Cardiac fibroblast (primary cell): ENCODE results near the gene PCP2.
A peak's percentile ranks its signal among the peaks of the same experiment; 100 is the strongest.

ENCODE experiments used
- DNase-seq, 2 donors: peaks; one replicate each; pipeline versions ENCODE4 v3.0.0 to v3.0.0-alpha.2; 2010; ENCODE audit warnings: low read depth in 2 of 2
- H3K4me3 ChIP-seq, 2 donors: replicated peaks in 1 of 2; 1 replicate in 1 of 2; 2 replicates in 1 of 2; pipeline ENCODE4 v1.5.1; 2011; ENCODE audit warnings: low read depth in 2 of 2, low read length in 2 of 2, mild to moderate bottlenecking in 2 of 2, moderate library complexity in 1 of 2
- TF ChIP-seq, protein P1 (sequence below): IDR thresholded peaks from one replicate; pipeline ENCODE4 v1.5.1; 2011; ENCODE audit warnings: low read depth, mild to moderate bottlenecking, low read length, inconsistent platforms

Gene PCP2

DNA sequence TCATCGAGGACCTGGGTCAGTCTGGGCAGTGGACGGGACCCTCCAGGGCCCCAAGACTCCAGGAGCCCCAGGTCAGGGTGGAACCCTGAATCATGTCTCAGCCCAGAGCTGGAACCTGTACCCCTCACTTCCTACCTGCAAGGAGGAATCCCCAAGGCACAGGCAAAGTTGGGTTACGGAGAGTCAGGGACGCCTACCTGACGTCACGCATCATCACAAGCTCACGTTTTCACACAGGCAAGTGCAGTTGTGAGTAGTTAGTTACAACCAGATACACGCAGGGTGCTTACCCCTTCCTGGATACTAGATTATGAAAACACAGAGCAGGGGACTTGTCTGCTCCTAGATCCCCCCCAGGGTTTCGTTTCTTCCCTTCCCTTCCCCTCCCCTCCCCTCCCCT lies 37.3 kb upstream of the PCP2 start:
- TF ChIP-seq, protein P1, sequence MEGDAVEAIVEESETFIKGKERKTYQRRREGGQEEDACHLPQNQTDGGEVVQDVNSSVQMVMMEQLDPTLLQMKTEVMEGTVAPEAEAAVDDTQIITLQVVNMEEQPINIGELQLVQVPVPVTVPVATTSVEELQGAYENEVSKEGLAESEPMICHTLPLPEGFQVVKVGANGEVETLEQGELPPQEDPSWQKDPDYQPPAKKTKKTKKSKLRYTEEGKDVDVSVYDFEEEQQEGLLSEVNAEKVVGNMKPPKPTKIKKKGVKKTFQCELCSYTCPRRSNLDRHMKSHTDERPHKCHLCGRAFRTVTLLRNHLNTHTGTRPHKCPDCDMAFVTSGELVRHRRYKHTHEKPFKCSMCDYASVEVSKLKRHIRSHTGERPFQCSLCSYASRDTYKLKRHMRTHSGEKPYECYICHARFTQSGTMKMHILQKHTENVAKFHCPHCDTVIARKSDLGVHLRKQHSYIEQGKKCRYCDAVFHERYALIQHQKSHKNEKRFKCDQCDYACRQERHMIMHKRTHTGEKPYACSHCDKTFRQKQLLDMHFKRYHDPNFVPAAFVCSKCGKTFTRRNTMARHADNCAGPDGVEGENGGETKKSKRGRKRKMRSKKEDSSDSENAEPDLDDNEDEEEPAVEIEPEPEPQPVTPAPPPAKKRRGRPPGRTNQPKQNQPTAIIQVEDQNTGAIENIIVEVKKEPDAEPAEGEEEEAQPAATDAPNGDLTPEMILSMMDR = no peak
- H3K4me3 ChIP-seq = no peak overlapping the region
- no peak for DNase-seq

DNA sequence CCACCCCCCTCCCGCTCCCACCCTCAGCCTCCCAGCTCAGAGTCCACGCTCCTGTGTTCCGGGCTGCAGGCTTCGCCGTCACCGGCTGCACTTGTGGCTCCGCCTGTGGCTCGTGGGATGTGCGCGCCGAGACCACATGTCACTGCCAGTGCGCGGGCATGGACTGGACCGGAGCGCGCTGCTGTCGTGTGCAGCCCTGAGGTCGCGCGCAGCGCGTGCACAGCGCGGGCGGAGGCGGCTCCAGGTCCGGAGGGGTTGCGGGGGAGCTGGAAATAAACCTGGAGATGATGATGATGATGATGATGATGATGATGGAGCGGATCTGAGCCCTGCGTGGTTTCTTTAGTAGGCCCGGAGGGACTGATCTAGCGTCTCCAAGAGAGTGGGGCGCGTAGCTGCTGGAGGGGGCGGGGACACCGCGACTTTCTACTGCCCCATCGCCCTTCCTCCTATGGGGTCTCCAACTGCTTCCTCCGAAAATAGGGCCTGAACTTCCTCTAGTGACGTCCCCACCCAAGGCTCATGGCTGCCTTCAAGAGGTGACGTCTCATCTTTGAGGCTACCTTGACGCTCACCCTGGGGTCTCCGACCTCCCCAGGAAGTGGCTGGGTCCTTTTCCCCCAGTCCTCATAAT lies 36.7 kb upstream of the PCP2 start:
- TF ChIP-seq, protein P1 = no peak
- H3K4me3 ChIP-seq = no peak overlapping the region
- DNase-seq = no peak

DNA sequence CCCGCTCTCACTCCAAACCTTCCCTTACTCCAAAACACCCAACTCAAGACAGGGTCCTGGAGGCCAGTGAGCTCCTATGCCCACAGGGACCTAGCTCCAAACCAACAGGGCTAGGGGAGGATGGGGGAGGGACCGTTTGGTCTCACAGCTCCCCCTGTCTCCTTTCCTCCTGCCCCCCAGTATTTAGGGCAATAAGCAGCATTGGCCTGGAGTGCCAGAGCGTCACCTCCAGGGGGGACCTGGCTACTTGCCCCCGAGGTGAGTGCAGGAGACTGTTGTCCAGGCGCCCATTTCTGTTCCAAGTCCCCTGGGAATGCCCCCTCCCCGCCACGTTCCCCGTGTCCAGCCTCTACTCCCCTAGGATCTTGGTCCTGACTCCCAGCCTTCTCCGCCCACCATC lies 36.1 kb upstream of the PCP2 start:
- no peak overlapping the region for H3K4me3 ChIP-seq
- TF ChIP-seq, protein P1 = no peak
- no peak for DNase-seq

DNA sequence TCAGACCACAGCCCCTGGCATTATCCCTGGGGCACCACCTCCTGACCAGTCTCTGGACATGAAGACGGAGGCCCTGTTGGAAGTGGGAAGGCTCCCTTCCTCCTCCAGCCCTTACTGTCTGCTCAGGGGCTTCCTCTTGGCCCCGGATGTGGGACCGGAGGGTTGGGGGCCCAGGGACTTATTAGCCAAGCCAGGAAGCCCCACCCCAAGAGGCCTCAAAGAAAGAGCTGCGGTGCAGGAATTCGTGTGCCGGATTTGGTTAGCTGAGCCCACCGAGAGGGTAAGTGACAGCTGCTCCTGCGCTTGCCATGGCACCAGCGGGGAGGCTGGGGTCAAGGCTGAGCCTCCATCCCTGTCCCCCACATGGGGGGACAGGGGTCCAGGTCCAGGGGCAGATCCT lies 35.3 kb upstream of the PCP2 start, which contains the start of gene RETN:
Gene RETN (plus strand): TSS at position 208 of the 400 bp plus-strand sequence. CDS start 278 bp downstream, outside the sequence.
- no peak within 1 kb of the TSS for H3K4me3 ChIP-seq
- TF ChIP-seq, protein P1 = no peak
- no peak for DNase-seq

DNA sequence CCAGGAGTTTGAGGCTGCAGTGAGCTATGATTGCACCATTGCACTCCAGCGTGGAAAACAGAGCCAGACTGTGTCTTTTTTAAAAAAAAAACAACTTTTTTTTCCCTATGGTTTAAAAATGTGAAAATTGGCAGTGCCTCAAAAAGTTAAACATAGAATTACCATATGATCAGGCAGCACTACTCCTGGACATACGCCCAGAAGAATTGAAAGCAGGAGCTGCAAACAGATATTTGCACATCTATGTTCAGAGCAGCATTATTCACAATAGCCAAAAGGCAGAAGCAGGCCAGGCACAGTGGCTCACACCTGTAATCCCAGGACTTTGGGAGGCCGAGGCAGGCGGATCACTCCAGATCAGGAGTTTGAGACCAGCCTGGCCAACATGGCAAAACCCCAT lies 31.6 kb upstream of the PCP2 start:
- H3K4me3 ChIP-seq = no peak overlapping the region
- DNase-seq = peak; percentile 55 to 85
- TF ChIP-seq, protein P1 = no peak

DNA sequence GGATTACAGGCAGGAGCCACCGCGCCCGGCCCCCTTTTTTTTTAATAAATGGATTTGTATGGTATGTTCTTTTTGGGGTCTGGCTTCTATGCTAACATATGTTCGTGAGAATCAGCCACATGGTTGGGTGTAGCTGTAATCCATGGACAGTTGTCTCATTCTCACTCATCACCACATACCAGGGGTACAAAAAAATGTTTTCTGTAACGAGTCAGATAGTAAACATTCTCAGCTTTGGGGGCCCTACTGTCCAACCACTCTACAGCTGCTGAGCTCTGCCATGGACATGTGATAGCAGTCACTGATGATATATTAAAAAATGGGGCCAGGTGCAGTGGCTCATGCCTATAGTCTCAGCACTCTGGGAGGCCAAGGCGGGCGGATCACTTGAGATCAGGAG lies 30.2 kb upstream of the PCP2 start:
- DNase-seq = no peak
- no peak overlapping the region for H3K4me3 ChIP-seq
- TF ChIP-seq, protein P1 = no peak

DNA sequence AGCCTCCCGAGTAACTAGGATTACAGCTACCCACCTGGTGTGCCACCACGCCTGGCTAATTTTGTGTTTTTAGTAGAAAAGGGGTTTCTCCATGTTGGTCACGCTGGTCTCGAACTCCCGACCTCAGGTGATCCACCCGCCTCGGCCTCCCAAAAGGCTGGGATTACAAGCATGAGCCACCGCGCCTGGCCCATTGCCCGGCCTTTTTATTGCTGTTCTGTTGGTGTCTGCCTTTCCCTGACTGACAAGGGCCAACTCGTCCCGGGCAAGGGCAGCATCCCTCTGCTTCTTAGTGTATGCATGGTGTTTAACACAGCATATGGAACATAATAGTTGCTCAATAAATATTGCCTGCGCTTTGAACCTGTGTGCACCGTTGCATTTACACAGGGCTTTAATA lies 29.1 kb upstream of the PCP2 start:
- no peak for DNase-seq
- TF ChIP-seq, protein P1 = no peak
- no peak overlapping the region for H3K4me3 ChIP-seq
